Retinal pigment epithelial cell (primary cell): ENCODE measurements around the gene RAB26.
A peak's percentile ranks its signal among the peaks of the same experiment; 100 is the strongest.
"Not testable (repeated sequence)": the region's sequence is repeated elsewhere in the genome, so short reads cannot be mapped to it uniquely, and the experiment has no call there.

ENCODE experiments used
- DNase-seq: peaks from one replicate; pipeline ENCODE4 v3.0.0-alpha.2; 2010; ENCODE audit warnings: low read depth
- H3K4me3 ChIP-seq: 2 replicates; pipeline ENCODE4 v1.5.1; 2011; ENCODE audit warnings: mild to moderate bottlenecking, low read length, control low read depth, moderate library complexity
- TF ChIP-seq, protein P1 (sequence below): conservative IDR thresholded peaks from 2 replicates; pipeline ENCODE4 v1.5.1; 2011; ENCODE audit warnings: low read depth, low read length, control low read depth, inconsistent platforms

The RAB26 gene

DNA sequence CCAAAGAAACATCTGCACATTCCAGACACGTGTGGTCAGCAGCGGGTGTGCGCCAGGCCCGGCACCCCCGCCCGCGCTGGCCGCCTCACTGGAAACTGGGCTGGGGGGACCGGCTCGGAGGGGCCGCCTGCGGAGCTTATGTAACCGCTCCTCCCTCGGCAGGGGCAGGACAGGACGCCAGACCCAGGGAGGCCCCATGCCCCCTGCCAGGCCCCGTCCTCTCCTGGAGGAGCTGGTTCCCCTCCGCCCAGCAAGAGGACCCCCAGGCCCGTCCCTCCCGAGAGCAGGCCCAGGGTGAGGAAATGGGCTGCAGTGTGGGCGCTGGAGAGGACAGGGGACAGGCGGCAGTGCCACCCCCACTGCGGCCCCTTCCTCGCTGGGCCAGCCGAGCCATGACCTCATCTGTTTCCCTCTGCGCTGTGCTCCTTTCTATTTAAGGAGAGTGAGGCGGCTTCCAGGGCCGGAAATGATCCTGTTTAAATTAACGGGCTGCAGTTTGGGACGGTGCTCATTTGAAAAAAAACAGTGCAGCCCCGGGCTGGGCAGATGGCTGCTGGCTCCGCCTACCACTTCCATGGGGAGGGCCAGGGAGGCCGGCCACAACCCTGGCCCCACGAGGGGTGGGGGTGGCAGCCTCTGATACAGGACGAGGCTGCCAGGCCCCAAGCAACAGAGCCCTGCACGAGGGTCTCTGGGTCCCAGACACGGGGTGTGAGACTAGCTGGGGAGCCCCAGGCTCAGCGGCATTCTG, 23.6 kb upstream of the RAB26 start:
- not testable (repeated sequence) for H3K4me3 ChIP-seq, DNase-seq

DNA sequence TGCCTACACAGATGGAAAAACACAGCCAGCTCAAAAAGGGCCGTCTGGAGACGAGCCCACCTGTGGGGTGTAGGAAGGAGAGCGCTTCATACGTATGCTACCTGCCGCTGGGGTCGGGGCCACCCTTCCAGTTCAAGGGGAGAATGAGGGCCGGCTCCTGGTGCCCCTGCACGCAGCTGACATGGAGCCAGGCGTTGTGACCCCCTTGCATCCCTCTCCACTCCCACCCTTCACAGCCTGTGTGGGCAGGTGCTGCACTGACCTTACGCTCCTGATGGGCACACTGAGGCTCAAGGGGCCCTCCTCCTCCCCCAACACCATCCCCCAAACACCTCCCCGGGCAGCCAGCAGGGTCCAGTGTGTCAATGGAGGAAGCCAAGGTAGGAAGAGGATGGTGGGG, 22.8 kb upstream of the RAB26 start:
- H3K4me3 ChIP-seq, DNase-seq: not testable (repeated sequence)

DNA sequence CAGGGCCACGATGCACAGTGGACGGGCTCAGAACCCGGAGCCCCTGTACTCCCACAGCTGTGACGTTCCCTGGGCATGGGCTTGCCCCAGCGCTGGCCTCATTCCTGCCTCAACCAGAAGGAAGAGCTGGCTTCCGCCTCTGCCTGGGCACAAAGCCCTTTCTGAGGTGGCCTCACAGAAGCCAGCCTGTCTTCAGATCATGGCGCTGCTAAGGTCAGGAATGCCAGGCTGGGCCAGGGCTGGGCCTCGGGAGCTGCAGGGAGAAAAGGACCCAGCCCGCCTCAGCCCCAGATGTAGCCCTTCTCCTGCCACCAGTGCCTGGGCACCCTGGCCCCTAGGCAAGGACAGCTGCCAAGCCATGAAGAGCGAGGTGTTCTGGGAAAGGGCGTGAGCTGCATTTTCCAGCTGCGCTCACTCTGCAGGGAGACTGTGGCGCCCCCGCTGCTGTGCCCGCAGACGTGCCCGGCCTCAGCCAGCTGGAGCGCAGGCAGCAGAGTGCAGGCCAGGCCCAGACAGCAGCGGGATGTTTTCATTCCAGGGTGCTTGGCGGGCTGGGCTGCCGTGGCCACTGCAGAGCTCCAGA, 22.2 kb upstream of the RAB26 start:
- DNase-seq, H3K4me3 ChIP-seq: not testable (repeated sequence)

DNA sequence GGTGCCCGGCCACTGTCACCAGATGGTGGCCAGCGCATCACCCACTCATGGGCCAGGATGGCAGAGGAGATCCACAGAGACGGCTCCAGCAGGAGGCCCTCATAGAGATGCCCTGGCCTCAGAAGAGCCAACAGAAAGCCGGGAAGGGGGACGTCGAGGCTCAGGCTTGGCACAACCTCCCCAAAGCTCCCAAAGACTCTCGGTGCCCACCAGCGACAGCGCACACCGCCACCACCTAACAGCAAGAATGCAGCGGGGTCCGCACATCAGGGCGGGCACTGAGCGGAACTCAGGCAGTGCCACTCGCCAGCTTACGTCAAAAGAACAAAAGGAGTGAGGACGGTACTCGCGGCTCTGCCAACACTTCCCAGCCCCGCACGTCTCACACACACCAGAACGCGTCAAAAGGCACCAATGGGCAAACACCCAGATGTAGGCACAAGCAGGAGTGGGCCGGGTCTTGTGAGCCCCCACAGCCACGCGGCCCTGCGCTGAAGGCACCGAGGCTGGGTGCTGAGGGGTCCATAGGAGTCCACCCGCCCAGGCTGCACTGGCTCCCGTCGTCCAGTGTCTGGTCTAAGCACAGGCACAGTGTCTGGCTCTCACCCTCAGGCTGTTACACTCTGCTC, 21.4 kb upstream of the RAB26 start:
- not testable (repeated sequence) for DNase-seq, H3K4me3 ChIP-seq

DNA sequence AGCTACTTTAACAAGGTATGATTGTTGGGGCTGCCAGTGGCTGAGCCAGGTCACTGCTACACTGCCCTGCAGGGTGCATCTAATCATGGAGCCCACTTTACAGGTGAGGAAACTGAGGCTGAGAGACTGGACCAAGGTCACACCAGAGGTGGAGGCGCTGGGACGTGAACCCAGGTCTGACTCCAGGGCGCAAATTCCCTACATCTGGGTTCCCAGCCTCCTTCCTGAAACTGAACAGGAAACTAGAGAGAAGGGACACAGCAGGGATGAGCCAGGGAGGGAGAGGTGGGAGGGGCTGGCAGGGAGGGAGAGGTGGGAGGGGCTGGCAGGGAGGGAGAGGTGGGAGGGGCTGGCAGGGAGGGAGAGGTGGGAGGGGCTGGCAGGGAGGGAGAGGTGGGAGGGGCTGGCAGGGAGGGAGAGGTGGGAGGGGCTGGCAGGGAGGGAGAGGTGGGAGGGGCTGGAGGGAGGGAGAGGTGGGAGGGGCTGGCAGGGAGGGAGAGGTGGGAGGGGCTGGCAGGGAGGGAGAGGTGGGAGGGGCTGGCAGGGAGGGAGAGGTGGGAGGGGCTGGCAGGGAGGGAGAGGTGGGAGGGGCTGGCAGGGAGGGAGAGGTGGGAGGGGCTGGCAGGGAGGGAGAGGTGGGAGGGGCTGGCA, 20.7 kb upstream of the RAB26 start:
- H3K4me3 ChIP-seq, DNase-seq: not testable (repeated sequence)

DNA sequence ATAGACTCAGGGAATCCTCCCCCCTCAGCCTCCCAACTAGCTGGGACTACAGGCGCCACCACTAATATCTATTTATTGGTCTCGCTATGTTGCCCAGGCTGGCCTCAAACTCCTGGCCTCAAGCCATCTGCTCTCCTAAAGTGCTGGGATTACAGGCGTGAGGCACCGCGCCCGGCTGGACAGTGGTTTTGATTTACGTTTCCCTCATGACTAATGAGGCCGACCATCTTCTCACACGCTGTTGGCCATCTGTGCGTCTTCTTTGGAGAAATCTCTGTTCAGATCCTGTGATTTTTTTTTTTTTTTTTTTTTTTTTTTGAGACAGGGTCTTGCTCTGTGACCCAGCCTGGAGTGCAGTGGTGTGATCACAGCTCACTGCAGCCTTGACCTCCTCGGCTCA, 19.2 kb upstream of the RAB26 start:
- H3K4me3 ChIP-seq, DNase-seq: not testable (repeated sequence)

DNA sequence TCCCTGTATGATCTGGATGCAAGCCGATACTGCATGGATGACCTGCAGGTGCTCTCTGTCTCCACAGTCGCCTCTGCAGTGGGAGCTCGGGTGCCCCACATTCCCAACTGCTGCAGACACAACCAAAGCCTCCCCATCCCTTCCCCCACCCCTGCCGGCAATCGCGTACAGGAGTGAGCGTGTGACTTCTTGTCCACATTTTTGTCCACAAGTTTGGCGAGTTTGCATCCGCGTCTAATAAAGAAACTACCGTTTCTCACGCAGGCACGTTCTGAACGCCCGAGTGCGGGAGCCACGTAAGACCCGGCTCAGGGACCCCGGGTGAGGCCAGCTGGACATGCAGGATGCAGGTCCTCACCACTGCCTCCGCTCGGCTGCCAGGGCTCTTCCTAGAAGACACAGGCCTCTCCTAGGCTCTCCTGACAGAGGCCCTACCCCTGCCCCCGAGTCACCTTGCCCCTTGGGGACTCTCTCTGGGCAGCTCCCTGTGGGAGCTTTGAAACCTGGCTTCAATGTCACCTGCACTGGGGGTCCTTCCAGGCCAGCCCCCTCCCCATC, 18.5 kb upstream of the RAB26 start:
- not testable (repeated sequence) for H3K4me3 ChIP-seq, DNase-seq

DNA sequence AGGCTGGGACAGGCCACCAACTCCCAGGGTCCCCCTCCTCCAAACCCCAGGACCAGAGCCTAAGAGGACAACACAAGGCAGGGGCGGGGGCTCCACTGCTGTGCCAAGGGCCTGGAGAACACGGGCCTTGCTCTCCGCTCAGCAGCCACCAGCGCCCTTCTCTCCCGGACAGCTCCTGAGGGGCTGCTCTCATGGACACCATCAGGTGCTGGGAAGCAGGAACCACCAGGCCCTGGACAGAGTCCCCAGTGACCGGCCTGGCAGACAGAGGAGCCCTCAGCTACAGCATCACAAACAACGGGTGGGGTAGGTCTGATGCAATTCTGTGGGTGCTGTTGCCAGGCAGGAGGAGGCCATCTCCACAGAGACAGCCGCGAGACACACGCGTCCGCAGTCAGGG, 14.6 kb upstream of the RAB26 start:
- DNase-seq, H3K4me3 ChIP-seq: not testable (repeated sequence)

DNA sequence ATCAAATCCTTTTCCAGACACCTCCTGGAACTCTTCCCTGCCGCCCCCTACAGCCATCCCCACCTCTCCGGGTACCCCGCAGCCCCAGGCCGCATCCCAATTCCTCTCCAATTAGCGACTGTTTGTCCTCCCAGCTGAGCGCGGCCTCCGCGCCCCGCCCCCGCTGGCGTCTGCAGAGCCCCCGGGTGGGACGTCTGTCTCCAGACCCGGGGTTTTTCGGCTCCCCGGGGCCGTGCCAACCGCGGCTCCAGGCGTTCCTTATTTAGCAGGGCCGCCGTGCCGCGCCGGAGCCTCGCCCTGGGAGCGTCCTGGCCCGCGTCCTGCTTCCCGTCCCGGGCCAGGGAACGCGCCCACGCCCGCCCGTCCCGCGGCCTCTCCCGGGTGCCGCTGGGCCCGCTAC, 13.4 kb upstream of the RAB26 start:
- not testable (repeated sequence) for DNase-seq
- H3K4me3 ChIP-seq, result peak overlapping the region; percentile 46

DNA sequence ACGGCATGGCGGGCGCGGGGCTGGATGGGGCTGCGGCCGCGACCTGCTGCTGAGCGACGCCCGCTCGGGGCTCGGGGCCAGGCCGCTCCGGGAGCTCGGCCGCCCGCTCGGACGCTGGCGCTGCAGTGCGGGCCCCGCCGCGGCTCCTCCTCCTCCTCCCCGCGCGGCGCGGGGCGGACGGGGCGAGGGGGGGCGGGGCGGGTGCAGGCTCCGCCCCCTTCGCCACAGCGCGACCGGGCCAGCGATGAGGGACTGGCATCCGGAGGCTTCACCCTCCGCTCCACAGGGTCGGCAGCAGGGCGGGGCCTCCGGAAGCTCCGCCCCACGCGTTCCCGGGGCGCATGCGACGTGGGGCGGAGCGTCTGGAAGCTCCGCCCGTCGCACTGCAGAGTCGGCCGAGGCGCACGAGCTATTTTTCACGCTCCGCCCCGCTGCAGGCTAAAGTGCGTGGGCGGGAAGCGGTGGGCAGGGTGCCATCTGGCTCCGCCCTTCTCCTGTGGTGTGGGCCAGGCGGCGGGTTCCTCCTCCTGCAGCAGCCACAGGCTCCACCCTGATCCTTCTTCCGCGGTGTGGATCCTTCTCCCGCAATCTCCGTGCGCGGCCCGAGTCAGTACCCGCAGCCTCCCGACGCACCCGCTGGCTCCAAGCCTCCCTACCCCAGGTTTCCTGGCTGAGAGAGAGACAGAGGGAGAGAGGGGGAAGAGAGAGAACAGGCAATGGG, 12.5 kb upstream of the RAB26 start, which contains the start of gene PKD1:
TSS of gene PKD1 (minus strand) at position 129 of the 721 bp plus-strand sequence. CDS start 209 bp downstream, outside the sequence.
- peak within 1 kb of the TSS; percentile 46 for H3K4me3 ChIP-seq
- peak; percentile 76 for DNase-seq

DNA sequence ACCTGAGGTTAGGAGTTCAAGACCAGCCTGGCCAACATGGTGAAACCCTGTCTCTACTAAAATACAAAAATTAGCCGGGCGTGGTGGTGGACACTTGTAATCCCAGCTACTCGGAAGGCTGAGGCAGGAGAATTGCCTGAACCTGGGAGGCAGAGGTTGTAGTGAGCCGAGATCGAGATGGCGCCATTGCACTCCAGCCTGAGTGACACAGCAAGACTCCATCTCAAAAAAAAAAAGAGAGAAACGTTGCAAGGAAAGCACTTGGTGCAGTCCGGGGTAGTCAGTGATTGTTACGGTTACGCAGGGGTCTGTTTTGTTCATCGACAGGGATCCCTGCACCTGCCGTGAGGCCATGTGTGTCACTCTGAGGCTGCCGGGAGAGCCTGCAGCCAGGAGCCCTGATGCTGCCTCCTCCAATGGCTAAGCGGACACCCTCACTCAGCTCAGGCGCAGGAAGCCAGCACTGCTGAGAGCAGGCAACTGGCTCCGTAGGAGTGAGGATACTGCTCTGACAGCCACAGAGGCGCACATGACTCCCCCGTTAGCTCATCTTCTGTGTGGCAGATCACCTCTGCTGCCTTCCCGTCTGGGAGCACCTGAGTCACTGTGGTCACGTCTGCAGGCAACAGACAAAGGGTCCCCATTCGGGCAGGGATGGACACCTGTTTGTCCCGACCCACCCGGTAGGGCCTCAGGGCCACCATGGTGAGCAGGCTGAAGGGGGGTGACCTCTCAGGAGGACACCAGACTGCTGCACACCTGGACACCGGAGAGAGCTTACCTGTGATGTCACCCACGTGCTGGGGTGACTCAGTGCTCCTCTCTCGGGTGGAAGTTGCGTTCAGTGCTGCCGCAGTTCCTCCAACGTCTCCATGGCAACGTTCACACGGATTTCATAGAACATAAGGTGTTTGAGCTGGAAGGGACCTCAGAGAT, 5.2 kb upstream of the RAB26 start:
- DNase-seq, result no peak
- TF ChIP-seq, protein P1, sequence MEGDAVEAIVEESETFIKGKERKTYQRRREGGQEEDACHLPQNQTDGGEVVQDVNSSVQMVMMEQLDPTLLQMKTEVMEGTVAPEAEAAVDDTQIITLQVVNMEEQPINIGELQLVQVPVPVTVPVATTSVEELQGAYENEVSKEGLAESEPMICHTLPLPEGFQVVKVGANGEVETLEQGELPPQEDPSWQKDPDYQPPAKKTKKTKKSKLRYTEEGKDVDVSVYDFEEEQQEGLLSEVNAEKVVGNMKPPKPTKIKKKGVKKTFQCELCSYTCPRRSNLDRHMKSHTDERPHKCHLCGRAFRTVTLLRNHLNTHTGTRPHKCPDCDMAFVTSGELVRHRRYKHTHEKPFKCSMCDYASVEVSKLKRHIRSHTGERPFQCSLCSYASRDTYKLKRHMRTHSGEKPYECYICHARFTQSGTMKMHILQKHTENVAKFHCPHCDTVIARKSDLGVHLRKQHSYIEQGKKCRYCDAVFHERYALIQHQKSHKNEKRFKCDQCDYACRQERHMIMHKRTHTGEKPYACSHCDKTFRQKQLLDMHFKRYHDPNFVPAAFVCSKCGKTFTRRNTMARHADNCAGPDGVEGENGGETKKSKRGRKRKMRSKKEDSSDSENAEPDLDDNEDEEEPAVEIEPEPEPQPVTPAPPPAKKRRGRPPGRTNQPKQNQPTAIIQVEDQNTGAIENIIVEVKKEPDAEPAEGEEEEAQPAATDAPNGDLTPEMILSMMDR, result no peak

More for the DNA sequence above, 5.2 kb upstream of the RAB26 start:
- no peak overlapping the region for H3K4me3 ChIP-seq
